ENCODE results near the gene FAM240A. TPM values are rescaled to one million over a fixed set of nuclear protein-coding genes. Genes with fewer than 3 reads are reported as not detected.
"Not testable (repeated sequence)": the region's sequence is repeated elsewhere in the genome, so short reads cannot be mapped to it uniquely, and the experiment has no call there.

FAM240A gene
- total RNA-seq, 1 donor from 2014 or later, result not detected

GRCh38 chr3:46576386-46576785 is 35.9 kb upstream of the FAM240A start:
- Histone ChIP-seq H3K4me3 (no peak overlapping the region), H3K4me2 (peak overlapping the region; percentile 38), H3K9ac (no peak overlapping the region), H3K27ac (no peak overlapping the region), H3K79me2 (ENCODE audit: low read depth) (no peaks in the 10 kb centered on the region), H3K9me3 (ENCODE audit: low read depth) (no peaks in the 10 kb centered on the region), H3K4me1 (peaks cover 31% of the 10 kb centered on the region), H3F3A (ENCODE audit: low read depth) (peaks cover 28% of the 10 kb centered on the region), H3K36me3 (no peaks in the 10 kb centered on the region), H3K27me3 (peaks cover 93% of the 10 kb centered on the region), H4K20me1 (ENCODE audit: low read depth) (peaks cover 47% of the 10 kb centered on the region), H2AFZ (replicated peaks) (no peak overlapping the region)
- H3K4me3 Mint-ChIP-seq, result no peak overlapping the region
- no peak for DNase-seq (ENCODE audit: low spot score)
- H3K4me1 Mint-ChIP-seq, result peaks cover 54% of the 10 kb centered on the region
- no peaks in the 10 kb centered on the region for H3K9me3 Mint-ChIP-seq
- peaks cover 30% of the 10 kb centered on the region for H3K27me3 Mint-ChIP-seq (ENCODE audit: insufficient read depth, low read depth)
- no peaks in the 10 kb centered on the region for H3K36me3 Mint-ChIP-seq
- peak; percentile 34 for TF ChIP-seq EZH2 (IDR thresholded peaks at IDR 0.05)
- TF ChIP-seq EZH2phosphoT487 (IDR thresholded peaks at IDR 0.05), result no peak
- TF ChIP-seq CTCF (IDR thresholded peaks at IDR 0.05), result no peak
- H3K27ac Mint-ChIP-seq, result no peak overlapping the region

GRCh38 chr3:46576879-46577278 is 35.4 kb upstream of the FAM240A start:
- H3K9me3 Mint-ChIP-seq, result no peaks in the 10 kb centered on the region
- H3K4me3 ChIP-seq, result no peak overlapping the region
- H3K36me3 ChIP-seq, result no peaks in the 10 kb centered on the region
- H3K27ac Mint-ChIP-seq, result no peak overlapping the region
- H3K27me3 Mint-ChIP-seq (ENCODE audit: insufficient read depth, low read depth), result peaks cover 30% of the 10 kb centered on the region
- H4K20me1 ChIP-seq (ENCODE audit: low read depth), result peaks cover 47% of the 10 kb centered on the region
- H3K4me1 ChIP-seq, result peaks cover 31% of the 10 kb centered on the region
- no peaks in the 10 kb centered on the region for H3K9me3 ChIP-seq (ENCODE audit: low read depth)
- peak overlapping the region; percentile 38 for H3K4me2 ChIP-seq
- no peak overlapping the region for H2AFZ ChIP-seq (replicated peaks)
- TF ChIP-seq EZH2phosphoT487 (IDR thresholded peaks at IDR 0.05) (no peak), EZH2 (IDR thresholded peaks at IDR 0.05) (peak; percentile 10)
- no peak overlapping the region for H3K27ac ChIP-seq
- H3F3A ChIP-seq (ENCODE audit: low read depth), result peaks cover 28% of the 10 kb centered on the region
- H3K27me3 ChIP-seq, result peaks cover 96% of the 10 kb centered on the region
- H3K4me1 Mint-ChIP-seq, result peaks cover 54% of the 10 kb centered on the region
- H3K9ac ChIP-seq, result no peak overlapping the region
- H3K79me2 ChIP-seq (ENCODE audit: low read depth), result no peaks in the 10 kb centered on the region
- H3K4me3 Mint-ChIP-seq, result peak overlapping the region; percentile 27
- no peaks in the 10 kb centered on the region for H3K36me3 Mint-ChIP-seq
- DNase-seq (ENCODE audit: low spot score), result peak; percentile 64

GRCh38 chr3:46577580-46578249 is 34.6 kb upstream of the FAM240A start:
- H2AFZ ChIP-seq (replicated peaks); H3K36me3 ChIP-seq; H3K4me3 ChIP-seq; H3K4me2 ChIP-seq; DNase-seq (ENCODE audit: low spot score); H3K4me3 Mint-ChIP-seq; H3K36me3 Mint-ChIP-seq; H3K9ac ChIP-seq; H3K9me3 ChIP-seq (ENCODE audit: low read depth); H3K27ac Mint-ChIP-seq; H3K27ac ChIP-seq; H3K9me3 Mint-ChIP-seq; H3K79me2 ChIP-seq (ENCODE audit: low read depth): not testable (repeated sequence)
- Mint-ChIP-seq H3K27me3 (ENCODE audit: insufficient read depth, low read depth) (peaks cover 30% of the 10 kb centered on the region), H3K4me1 (peaks cover 54% of the 10 kb centered on the region)
- TF ChIP-seq EZH2 (IDR thresholded peaks at IDR 0.05) (peak; percentile 76), EZH2phosphoT487 (IDR thresholded peaks at IDR 0.05) (peak; percentile 74)
- Histone ChIP-seq H3F3A (ENCODE audit: low read depth) (peaks cover 28% of the 10 kb centered on the region), H4K20me1 (ENCODE audit: low read depth) (peaks cover 47% of the 10 kb centered on the region), H3K4me1 (peaks cover 31% of the 10 kb centered on the region), H3K27me3 (peaks cover 97% of the 10 kb centered on the region)

DNA sequence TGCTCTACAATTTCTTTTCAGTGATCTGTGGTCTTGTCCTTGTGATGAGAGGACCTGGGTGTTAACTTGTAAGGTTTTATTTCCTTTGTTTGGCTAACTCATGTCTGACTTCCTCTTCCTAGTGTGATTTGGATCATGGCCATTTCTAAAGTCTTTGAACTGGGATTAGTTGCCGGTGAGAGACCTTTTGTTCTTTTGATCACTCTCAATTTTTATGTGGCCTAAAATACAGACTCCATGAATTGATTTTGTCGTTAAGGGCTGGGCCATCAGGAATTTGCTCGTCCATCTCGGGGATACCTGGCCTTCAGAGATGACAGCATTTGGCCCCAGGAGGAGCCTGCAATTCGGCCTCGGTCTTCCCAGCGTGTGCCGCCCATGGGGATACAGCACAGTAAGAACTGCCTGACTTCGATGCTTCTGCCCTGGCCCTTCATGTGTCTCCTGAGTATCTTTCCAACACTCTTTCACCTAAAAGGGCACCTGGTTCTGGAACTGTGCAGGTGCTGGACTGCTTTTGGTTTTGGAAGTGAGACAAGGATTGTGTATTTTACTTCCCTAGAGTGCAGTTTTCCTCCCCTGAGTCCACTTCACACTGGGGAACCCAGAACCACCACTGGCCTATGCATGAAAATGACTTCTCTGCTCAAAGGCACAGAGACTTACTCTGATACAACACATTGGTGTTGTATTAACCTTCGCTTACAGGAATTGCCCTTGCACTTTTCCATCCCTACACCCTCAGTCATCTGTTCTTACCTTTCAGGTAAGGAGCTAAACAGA is 33.2 kb upstream of the FAM240A start:
- no peak for TF ChIP-seq EZH2 (IDR thresholded peaks at IDR 0.05)
- no peak for TF ChIP-seq EZH2phosphoT487 (IDR thresholded peaks at IDR 0.05)
- no peak for TF ChIP-seq CTCF (IDR thresholded peaks at IDR 0.05)
- Histone ChIP-seq H3K27ac (no peak overlapping the region), H3K4me3 (no peak overlapping the region), H3K79me2 (ENCODE audit: low read depth) (no peaks in the 10 kb centered on the region), H3K4me1 (peaks cover 28% of the 10 kb centered on the region), H3F3A (ENCODE audit: low read depth) (peaks cover 25% of the 10 kb centered on the region), H3K27me3 (peaks cover 88% of the 10 kb centered on the region), H2AFZ (replicated peaks) (no peak overlapping the region), H3K36me3 (no peaks in the 10 kb centered on the region), H3K9me3 (ENCODE audit: low read depth) (no peaks in the 10 kb centered on the region), H4K20me1 (ENCODE audit: low read depth) (peaks cover 47% of the 10 kb centered on the region), H3K9ac (no peak overlapping the region), H3K4me2 (peak overlapping the region; percentile 46)
- Mint-ChIP-seq H3K36me3 (no peaks in the 10 kb centered on the region), H3K4me3 (no peak overlapping the region), H3K9me3 (no peaks in the 10 kb centered on the region), H3K27ac (no peak overlapping the region), H3K27me3 (ENCODE audit: insufficient read depth, low read depth) (peaks cover 30% of the 10 kb centered on the region), H3K4me1 (peaks cover 48% of the 10 kb centered on the region)
- no peak for DNase-seq (ENCODE audit: low spot score)
